IPS-11a (cell line): ENCODE results near the gene JAM3.

Experiments used
- H3K4me3 ChIP-seq: one replicate; pipeline ENCODE4 v1.5.1; 2013; ENCODE audit warnings: low read depth, low read length, control low read depth

The JAM3 gene

DNA sequence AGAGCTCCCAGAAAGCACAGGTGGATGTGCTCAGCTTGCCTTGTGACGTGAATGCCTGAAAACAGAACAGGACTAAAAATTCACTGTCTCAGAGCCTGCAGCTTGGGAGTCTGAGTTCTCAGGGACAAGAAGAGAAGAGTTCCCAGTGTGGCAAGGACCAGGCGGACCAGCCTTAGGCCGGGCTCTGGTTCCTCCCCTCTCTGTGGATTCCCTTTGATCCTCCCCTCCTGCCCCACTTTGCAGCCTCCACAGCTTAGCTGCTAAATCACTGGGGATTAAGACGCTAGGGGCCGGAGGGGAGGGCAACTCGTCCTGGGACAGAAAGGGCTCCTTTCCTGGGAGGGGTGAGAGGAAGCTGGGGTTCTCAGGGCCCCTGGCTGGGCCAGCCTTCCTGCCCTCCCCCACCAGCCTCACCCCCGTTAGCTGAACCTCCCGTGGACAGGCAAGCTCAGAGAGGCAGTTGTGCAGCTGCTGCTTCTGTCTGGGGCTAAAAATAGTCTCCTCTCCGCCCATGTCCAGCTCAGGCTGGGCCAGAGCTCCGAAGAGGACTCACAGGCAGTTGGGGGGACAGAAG is 29.9 kb upstream of the JAM3 start:
- no peak overlapping the region for H3K4me3 ChIP-seq

DNA sequence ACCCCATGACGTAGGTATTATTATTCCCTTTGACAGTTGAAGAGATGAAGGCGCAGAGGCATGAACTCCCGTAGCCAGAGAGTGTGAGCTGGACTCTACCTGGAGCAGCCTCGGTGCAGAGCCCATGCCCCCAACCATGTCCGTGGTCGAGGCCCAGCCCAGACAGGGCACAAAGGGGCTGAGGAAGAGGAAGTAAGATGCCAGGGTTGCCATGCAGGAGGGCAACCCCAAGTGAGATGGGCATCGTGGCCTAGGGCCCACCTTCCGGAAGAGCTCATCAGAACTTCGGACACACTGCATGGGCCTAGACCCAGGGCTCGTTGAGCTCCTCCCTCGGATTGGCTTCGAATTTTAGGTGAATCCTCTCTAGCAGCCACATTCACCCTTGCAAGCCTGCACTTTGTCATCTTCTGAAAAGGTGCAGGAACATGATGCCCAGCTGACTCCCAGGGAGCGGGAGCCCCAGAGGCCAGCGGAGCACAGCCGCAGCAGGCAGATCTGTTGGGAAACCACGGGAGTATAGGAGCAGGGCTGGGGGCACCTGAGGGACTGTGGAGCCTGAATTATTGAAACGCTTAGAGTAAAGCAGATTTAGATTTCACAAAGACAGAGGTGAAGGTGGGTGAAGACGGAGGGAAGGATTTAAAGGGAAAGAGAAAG is 29.0 kb upstream of the JAM3 start:
- no peak overlapping the region for H3K4me3 ChIP-seq

DNA sequence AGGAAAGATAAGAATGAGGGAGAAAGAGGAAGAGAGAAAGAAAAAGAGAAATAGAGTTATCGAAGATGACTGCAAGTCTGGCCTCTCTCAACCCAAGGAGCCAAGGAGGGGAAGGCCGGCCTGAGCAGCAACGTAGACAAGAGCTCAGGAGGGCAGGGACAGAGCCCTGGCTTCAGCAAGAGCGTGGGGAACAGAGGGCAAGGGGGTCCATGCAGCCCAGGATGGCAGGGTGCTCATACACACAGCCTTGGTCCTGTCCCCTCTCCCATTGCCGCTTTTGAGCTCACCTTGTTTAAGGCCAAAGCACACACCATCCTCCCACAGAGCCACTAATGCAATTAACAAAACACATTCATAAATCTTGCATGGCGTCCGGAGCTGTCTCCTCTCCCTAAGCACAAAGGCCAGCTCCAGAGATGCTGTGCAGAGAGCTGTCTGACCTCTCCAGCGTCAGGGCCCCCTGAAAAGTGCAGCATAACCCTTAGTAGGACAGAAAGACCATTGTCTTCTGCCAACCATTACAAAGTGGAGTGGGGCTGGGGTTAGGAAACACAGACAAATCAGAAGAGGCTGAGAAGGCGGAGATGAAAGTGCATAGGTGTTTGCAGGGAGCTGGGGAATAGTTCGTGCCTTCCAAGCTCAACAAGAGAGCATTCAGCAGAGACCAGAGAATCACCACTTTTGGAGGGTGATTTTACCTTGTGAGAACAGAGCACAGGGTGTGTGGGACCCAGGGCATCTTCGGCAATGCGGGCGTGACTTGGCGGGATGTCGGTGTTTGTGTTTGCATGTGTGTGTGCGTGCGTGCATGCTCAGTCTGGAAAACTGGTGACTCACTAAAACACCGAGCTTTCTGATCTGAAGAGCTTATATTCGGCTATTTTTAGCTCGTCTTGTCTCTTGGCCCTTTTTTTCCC is 28.2 kb upstream of the JAM3 start:
- H3K4me3 ChIP-seq = no peak overlapping the region

DNA sequence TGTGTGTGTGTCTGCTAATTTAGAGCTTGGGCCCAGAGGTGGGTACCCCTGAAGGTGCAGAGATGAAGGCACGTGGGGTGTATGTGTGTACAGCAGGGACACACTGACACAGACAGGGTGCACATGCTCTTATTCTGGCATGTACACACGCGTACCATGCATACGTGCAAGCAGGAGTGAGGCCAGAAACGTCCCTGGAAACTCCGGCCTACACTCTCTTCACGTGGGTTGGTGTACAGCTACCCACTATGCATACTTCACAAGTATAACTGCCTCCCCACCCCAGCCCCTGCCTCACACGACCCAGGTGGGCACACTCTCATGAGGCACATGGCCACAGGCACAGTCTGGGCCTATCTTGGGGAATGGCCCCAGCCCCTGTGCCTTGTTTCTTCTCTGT is 27.5 kb upstream of the JAM3 start:
- H3K4me3 ChIP-seq = no peak overlapping the region

DNA sequence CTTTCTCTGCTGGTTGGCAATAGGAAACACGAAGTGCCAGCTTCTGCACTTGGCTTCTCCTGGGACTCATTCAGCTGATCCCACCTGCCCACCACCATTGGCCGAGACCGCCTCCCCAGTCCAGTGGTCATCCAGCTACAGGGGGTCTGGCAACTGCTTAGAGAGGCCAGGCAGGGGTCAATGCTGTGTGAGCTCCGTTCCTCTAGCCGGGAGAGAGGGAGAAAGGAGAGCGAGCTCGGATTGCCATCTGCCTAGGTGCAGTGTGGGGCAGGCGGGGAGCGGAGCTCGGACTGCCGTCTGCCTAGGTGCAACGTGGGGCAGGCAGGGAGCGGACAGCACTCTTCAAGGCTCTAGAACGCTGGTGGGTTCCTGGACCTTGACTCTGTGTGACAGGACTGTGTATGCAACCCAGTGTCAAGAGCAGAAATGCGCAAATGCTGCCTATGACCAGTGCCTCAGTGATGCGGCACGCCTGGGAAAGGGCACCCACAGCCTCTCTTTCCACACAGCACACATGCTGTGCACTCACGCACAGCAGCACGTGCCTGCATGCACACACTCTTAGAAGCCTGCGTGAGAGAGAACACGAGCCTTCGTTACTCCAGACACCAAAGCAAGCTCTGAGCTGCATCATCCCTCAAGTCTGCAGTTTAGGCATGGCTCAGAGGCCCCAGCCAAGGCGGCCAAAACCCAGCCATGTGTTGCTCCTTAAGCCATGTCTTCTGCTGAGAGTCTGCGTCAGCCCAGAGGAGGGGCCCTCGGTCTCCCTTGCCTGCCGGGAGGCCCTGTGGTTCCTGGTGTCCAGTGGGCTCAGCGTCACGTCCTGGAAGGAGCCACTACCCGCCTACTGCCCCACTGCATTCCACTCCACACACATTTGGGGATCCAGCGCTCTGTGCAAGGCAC is 26.8 kb upstream of the JAM3 start:
- no peak overlapping the region for H3K4me3 ChIP-seq

DNA sequence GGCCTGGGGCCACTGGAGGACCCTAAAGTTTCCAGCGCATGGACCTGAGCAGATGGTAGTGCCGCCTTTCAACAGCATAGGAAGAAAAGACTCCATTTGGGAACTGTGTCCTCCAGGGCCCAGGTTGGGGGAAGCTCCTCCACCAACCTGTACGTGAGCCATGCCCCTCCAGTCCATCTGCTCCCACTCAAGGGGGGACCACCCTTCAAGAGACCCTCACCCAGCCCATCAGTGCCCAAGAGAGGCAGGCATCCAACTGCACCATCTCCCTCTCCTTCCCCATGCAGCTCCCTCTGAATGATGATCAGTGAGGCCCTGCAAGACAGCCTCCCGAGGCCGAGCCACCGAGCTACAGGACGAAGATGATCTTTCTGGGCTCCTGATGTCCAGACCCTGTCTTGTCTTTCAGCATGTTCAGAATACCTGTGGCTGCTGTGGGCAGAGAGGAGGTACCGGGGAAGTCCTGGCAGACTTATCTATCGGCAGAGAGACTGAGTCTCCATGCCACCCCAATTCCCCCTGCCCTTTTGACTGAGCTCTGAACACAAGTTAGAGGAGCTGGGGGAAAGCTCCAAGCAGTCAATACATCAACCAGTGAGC is 25.0 kb upstream of the JAM3 start:
- H3K4me3 ChIP-seq = no peak overlapping the region

DNA sequence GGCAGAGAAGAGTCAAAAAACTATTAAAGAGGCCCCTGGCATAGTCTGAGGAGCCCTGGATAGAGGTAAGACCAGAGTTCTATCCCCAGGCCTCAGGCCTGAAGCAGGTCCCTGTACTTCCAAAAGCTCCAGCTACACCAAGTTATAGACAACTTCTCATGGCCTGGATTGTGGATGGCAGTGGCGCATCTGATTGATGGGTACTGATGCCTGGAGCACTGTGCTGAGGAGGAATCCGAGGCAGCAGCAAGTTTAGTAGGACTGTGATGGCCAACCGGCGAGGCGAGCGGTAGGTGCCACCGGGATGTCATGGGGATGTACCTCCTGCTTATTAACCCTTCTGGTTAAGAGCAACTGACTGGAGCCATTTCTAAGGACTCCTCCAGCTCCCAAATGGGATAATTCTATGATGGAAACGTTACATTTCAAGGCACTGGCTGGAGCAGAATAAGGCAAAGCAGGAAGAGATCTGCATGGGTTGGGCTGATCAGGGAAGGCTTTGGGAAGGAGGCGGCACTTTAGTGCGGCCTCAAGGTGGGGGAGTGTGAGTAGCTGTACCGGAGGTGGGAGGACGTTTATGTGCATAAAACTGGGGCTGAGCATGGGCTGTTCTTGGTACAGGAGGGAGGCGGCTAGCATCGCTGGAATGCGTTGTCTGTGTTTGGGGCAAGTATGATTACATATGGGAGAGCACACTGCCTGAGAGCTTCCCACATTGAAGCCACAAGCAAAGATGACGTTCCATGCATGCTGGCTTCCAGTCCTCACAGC is 24.2 kb upstream of the JAM3 start:
- H3K4me3 ChIP-seq = no peak overlapping the region

DNA sequence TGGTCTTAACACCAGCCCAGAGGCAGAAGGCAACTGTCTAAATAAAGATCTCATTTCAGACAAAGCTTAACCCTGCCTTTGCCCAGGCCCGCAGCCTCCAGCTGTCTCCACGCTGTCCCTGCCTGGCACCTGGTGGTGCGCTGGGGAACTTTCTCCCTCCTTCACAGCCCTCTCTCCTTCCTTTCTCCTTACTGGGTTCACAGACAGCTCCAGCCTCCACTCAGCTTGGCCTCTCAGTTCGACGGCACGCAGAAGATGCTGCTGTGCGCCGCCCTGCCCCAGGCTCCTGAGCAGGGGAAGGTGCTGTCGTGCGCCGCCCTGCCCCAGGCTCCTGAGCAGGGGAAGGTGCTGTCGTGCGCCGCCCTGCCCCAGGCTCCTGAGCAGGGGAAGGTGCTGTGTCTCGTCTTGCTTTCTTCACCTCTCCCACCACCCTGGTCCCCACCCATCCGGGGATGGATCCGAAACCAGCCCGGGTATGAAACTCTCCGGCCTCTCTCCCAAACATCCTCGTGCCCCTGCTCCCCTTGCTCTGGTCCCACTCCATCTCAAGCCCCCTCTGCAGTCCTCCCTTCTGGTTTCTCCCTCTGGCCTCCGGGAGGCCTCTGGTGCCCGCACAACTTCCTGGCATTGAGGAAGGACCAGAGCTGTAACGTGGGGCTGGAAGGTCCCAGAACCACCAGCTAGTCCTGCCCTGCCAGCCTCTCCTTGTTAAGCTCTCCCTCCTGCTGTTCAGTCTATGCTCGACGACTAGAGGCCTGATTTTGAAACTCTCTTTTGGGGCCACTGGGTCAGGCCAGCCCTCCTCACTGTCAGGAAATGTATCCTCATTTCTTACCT is 22.9 kb upstream of the JAM3 start:
- no peak overlapping the region for H3K4me3 ChIP-seq

DNA sequence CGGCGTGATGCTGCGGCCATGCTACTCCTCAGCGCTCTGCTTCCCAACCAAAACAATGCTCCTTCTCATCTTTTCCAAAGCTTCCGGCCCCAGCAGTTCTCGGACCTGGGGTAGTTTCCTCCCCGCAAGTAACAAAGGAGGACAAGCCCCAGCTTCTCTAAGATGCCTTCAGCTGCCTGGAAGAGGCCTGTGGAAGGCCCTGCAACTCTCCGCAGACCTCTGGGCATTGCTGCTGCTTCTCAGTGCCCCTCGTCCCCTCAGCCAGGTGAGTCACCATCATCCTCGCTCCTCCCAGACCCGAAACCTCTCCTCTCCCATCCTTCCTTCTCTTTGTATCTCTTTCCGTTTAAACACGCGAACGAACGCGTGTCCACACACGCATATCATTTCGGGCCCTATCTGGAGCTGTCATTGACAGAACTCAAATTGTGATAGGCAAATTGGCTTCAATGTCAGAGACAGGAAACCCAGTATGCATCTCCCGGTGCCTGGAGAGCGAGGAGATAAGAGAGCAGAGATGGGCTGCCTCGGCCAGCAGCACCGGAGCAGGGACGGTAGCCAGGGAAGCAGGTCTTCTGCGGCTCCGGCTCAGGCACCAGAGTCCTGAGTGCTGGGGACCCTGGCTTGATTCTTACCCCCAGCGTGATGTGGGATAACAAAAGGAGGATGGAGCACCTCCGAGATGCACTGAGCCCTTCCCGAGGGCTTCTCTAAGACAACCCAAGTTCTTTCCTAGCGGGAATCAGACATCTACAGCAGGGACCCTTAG is 22.0 kb upstream of the JAM3 start:
- H3K4me3 ChIP-seq = no peak overlapping the region

DNA sequence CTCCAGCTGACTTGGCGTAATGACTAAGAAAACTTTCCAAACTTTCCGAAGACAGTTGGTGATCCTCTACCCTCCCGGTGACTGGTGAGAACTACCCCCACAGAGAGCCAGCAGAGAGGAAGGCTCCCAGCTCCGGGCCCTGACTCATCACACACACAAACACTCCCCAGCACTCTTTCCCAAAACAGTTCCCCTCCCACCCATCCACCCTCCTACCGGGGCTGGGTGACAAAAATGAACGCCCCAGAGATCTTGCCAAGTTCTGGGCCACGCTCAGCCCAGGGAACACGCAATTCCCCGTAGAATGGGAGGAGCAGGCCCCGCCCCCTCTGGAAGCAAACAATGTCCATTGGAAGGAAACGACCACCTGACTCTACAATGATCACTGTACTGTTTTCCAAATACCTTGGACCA is 21.3 kb upstream of the JAM3 start:
- no peak overlapping the region for H3K4me3 ChIP-seq

DNA sequence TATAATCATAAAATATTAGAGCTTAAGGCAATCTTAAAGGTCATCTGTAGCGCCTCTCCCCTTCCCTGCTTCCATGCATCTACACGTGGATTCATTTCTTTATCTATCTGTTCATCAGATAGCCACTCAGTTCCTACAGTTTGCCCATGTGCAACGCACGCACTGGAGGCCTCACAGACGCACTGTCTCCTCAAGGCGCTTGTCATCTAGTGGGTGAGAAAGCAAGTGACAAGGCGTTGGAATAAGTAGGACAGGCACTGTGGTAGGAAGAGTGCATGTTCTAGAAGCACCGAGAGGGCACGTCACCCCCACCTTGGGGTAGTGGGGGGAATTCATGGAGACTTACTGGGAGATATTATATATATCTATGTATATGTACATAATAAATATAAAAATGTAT is 20.8 kb upstream of the JAM3 start:
- H3K4me3 ChIP-seq = no peak overlapping the region

DNA sequence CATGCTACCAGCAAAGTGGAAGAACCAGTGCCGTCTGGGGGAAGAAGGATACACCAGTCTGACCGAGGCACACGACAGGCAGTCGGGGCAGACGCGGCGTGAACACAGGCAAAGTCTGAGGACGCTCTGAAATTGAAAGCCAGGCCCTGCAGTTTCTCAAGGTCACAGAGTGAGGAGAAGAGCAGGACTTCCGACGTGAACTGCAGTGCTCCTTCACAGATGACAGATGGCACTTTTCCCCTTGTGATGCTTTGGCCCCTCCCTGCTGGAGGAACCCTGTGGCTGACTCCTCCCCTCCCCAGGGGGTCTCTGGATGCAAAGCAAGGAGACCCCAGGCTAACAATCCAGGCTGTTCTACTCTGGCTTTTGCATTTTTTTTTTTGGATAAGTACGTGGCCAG is 19.6 kb upstream of the JAM3 start:
- H3K4me3 ChIP-seq = no peak overlapping the region

DNA sequence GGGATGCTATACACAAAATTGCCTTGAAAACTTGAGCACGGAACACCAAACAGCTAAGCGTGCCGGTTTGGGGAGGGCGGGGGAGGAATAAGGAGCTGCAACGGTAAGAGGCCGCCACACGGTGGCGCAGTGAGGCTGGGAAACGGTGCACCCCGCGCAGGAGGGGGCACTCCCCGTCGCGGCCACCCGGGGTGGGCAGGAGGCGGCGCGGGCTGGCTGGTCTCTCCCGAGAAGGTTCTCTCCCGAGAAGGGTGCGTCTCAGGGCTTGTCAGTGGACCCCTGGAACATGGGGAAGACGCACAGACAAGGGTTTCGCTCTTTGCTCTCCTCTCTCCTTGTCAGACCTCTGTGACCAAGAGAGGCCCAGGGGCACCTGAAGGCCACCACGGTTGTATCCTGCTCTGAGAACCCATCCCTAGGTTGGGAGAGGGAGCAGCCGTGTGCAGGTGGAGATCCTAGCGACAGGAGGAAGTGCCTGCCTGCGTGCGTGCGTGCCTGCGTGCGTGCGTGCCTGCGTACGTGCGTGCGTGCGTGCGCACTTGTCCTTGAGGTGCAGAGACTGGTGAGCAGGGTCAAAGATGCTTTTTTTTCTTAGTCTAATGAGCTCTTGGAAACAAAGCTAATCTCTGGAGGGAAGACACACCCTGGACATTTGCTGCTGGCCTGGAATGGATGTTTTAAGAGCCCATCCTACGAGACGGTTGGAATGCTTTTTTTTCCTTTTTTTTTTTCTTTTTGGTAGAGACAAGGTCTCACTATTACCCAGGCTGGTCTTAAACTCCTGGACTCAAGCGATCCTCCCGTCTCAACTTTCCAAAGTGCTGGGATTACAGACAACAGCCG is 18.1 kb upstream of the JAM3 start:
- H3K4me3 ChIP-seq = peak overlapping the region; percentile 6

DNA sequence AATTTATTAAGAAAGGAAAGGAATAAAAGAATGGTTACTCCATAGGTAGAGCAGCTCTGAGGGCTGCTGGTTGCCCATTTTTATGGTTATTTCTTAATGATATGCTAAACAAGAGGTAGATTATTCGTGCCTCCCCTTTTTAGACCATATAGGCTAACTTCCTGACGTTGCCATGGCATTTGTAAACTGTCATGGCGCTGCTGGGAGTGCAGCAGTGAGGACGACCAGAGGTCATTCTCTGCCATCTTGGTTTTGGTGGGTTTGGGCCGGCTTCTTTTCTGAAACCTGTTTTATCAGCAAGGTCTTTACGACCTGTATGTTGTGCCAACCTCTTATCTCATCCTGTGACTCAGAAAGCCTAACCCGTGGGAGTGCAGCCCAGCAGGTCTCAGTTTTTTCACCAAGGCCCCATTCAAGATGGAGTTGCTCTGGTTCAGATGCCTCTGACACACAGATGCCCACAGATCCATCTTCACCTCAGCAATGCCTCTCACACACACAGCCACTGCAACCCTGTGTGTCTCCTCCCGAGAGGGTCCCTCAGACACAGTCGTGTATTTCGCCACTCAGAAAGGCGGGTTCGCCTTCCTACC is 16.4 kb upstream of the JAM3 start:
- H3K4me3 ChIP-seq = no peak overlapping the region

DNA sequence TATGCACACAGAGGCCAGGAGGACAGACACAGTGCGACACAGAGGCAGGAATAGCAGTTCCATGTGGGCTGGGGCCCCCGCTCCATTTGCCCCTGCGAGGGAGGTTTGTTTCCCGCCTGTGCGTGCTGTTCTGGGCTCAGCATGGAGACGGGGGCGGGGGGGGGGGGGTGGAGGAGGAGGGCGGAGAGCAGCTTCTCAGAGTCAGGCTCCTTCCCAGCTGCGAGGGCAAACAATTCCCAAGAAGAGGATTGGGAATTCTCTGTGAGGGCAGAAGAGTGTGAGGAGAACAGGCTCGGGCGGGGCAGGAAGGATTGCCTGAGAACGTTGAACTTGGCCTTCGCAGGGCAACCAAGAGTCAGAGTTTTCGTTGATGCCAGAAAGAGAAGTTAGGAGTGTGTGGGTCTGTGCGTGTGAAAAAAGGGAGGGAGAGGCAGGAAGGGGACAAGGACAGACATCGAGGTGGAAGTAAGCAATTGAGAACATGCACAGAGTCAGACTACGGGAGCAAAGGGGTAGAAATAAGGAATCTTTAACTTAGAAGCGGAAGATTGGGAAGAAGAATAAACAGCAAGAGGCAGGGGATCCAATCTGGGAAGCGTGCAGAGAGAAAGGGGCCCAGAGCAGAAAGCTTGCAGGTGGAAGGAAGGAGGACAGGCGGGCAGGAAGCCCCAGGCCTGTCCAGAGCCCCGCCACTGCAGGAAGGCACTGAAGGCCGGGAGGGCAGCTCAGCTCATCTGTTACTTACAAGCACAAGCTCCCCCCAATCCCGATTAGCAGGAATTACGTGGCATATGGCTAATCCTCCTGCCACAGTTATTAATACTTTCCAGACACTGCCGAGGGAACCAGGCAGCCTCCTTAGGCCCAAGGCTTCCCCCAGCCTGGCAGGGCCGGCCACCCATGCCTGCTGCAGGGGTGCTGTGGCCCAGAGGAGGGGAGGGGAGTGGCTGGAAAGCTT is 15.6 kb upstream of the JAM3 start:
- no peak overlapping the region for H3K4me3 ChIP-seq

DNA sequence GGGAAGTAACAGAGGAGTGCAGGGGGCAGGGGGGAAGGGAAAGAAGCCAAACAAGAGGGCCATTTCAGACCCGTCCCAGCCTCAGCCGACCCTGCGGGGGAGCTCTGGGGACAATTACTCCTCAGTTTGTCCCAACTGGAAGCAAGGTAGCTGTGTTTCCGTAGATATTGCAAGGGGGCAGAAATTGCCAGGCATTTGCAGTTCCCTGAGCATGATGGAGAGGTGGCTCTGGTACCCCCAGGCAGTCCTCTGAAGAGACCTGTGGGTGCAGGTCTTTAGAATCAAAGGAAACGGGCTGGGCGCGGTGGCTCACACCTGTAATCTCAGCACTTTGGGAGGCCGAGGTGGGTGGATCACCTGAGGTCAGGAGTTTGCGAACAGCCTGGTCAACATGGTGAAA is 13.8 kb upstream of the JAM3 start:
- no peak overlapping the region for H3K4me3 ChIP-seq
